GM19468 (cell line): ENCODE results near the gene UTP15.

Experiments used
- ATAC-seq: cut with Tn5 transposase; IDR thresholded peaks from one replicate; pipeline ENCODE4 v1.9.1; 2021; ENCODE audit warnings: mild to moderate bottlenecking, moderate library complexity, moderate number of reproducible peaks; ENCODE audit not compliant: unreplicated experiment; ENCODE audit errors: extremely low read depth

UTP15 gene, protein sequence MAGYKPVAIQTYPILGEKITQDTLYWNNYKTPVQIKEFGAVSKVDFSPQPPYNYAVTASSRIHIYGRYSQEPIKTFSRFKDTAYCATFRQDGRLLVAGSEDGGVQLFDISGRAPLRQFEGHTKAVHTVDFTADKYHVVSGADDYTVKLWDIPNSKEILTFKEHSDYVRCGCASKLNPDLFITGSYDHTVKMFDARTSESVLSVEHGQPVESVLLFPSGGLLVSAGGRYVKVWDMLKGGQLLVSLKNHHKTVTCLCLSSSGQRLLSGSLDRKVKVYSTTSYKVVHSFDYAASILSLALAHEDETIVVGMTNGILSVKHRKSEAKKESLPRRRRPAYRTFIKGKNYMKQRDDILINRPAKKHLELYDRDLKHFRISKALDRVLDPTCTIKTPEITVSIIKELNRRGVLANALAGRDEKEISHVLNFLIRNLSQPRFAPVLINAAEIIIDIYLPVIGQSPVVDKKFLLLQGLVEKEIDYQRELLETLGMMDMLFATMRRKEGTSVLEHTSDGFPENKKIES

GRCh38 chr5:73565139-73565968 lies at the start of gene UTP15, which contains the start of gene ANKRA2:
Gene UTP15, plus strand, starts transcription at chr5:73565743. Its CDS starts 1,602 bp downstream, at chr5:73567345.
Gene ANKRA2, minus strand, starts transcription at chr5:73565639. Its CDS starts 2,758 bp downstream, at chr5:73562881.
- ATAC-seq = peak; percentile 65

- no peak for ATAC-seq
Observed at GRCh38 chr5:73519531-73520283, 45.8 kb upstream of the UTP15 start.

- no peak for ATAC-seq
Observed at GRCh38 chr5:73522989-73523388, 42.6 kb upstream of the UTP15 start.

DNA sequence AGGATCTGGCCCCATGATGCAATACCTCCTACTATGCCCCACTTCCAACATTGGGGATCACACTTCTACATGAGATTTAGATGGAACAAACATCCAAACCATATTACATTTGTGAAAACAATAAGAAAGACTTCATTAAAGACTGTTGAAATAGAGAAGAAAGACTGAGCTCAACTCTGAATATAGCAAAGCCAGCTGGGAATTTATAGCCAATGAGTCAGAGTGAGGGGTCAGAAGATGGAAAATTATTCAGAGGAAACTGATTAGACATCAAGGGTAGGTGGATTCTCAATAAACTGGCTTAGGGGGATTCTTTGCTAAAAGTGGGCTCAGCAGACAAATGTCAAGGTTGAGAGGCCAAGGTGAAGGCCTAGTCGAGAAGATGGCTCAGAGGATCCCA lies 41.7 kb upstream of the UTP15 start:
- ATAC-seq = no peak

GRCh38 chr5:73525606-73526203 lies 39.8 kb upstream of the UTP15 start:
- no peak for ATAC-seq

GRCh38 chr5:73528248-73528647 lies 37.3 kb upstream of the UTP15 start:
- ATAC-seq = no peak

GRCh38 chr5:73529081-73529480 lies 36.5 kb upstream of the UTP15 start:
- no peak for ATAC-seq

DNA sequence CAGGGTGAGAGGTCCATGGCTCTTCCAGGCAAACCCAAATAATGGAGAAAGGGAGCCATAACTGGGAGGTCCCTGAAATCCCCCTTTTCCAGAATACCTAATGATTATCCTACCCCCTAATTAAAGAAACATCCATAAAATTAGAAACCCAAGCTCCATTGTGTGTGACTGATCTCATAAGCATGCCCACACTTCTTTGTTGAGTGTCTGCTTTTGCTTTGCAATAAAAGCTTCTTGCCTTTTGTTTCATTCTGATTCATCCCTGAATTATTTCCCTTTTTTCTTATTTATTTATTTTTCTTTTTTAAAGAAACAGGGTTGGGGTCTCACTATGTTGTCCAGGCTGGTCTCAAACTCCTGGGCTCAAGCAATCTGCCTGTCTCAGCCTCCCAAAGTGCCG lies 34.2 kb upstream of the UTP15 start:
- no peak for ATAC-seq

- ATAC-seq = no peak
Observed at GRCh38 chr5:73532195-73532594, 33.3 kb upstream of the UTP15 start.

- ATAC-seq = no peak
Observed at GRCh38 chr5:73534011-73534644, 31.4 kb upstream of the UTP15 start.

DNA sequence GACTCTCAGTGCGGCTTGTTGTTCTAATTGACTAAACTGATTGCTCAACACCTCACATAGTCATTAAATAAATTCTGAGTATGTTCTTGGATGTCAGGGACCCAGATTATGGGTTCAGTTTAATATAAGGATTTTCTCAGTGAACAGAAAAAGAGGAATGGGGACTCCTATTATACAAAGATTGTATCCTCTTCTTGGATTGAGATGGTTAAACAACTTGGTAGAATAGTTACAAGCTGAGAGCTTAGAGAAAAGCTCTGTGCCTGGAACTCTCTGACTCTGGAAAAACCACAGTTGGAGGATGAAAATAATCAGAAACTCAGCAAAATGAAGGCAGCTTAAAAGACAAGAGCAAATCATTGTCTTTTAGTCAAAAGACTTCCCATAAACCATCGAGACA lies 30.6 kb upstream of the UTP15 start:
- ATAC-seq = no peak

- ATAC-seq = no peak
Observed at GRCh38 chr5:73539730-73540129, 25.8 kb upstream of the UTP15 start.

DNA sequence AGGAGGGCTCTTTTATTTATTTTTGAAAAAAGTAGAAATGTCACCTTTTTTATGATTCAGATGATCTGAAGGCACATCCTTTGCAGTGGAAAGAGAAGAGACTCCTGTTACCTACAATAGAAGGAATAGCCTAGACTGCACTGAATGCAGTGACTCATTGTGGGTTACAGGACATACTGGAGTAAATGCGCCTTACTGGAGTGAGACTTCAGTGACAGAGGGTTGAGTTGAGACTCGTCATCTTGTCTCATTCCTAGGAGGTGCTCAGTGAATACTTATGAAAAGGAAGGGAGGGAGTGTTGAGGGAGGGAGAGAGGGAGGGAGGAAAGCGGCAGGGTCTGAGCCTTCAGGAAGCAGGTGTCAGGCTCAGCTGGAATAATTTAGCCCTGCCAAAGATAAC lies 25.4 kb upstream of the UTP15 start:
- no peak for ATAC-seq

DNA sequence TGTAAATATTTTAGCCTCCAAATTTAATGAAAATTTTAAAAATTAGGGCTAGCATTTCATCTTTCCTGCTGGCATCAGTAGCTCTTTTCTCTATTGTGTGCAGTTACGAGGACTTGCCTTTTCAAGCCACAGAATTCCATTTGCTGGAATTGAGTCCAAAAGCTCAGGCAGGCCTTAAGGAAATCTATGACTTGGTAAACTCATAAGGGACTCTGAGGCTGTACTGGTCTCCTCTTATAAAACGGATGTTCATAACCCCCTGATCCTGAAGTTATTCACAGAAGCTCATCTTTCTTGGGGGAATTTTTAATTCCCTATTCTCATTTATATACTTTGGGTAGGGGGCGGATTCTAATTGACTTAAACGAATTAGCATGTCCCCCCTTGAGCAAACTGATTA lies 23.5 kb upstream of the UTP15 start:
- no peak for ATAC-seq

GRCh38 chr5:73544429-73545402 lies 20.8 kb upstream of the UTP15 start:
- no peak for ATAC-seq

DNA sequence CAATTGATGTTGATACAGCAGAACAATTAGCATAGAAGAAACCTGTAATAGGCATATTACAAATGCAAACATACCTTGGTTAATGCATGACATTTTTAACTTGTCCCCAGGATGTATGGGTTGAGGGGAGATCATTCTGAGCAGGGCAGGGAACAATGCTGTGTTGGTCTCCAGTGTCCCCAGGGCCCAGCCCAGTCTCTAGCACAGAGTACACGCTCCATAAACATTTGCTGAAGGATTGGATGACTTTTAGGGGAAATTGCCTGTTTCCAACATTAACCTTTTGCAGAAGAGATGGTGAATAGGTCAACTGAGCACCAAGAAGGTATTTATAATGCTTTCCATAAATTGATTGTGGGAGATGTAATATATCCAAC lies 20.2 kb upstream of the UTP15 start:
- no peak for ATAC-seq

DNA sequence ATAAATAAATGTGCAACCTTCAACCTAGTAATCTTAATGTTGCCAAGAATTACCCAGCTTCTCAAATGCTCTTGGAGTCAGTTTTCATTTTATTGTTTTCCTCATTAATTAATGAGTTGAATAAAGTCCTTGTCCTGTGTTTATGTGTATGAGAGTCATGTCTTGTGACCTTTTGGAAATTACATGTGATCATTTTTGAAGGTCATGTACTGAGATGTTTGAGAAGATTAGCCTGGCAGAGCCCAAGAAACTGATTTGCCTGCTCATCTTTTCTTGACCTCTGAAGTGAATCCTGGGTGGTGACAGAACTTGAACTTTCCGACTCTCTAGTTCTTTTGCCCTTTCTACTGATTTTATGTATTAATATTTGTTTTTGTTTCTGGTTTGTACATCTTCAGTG lies 15.5 kb upstream of the UTP15 start:
- ATAC-seq = no peak

DNA sequence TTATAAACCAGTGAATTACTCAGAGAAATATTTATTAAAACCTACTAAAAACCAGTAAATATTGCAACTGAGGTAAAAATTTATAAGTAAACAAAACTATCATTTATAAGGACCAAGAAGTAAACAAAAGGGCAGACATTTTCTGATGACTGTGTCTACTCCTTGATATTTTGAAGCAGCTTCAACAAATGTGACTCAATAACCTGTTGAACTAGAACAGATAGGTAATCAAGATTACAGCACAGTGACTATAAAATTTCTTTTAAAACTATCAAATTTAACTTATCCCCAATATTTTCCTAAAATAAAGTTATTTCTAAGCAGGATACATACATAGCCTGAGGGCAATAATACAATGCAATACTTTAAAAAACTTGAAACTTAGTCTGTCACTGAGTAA lies 12.9 kb upstream of the UTP15 start:
- no peak for ATAC-seq
